Measurements from ENCODE around the gene RNF114. TPM values are rescaled to one million over a fixed set of nuclear protein-coding genes. Genes with fewer than 3 reads are reported as not detected.
"Not testable (repeated sequence)": the region's sequence is repeated elsewhere in the genome, so short reads cannot be mapped to it uniquely, and the experiment has no call there.

Gene RNF114
- total RNA-seq, 2 donors from 2014 or later: 82.4 to 128 TPM

DNA sequence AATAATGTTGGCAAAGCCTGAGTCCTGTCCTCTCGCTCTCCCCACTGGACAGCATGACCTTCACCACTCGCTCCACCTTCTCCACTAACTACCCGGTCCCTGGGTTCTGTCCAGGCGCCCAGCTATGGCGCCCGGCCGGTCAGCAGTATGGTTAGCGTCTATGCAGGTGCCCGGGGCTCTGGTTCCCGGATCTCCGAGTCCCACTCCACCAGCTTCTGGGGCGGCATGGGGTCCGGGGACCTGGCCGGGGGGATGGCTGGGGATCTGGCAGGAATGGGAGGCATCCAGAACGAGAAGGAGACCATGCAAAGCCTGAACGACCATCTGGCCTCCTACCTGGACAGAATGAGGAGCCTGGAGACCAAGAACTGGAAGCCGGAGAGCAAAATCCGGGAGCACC lies 20.5 kb downstream of the RNF114 start:
- DNase-seq (ENCODE audit: low spot score) (no peak), ATAC-seq (ENCODE audit: insufficient number of reproducible peaks, low FRiP score, low read depth) (no peak)
- Histone ChIP-seq H3K4me1 (ENCODE audit: control insufficient read depth in 1 of 2, low read depth in 2 of 2) (no peaks in the 10 kb centered on the region), H3K36me3 (peaks cover 47% of the 10 kb centered on the region), H3K4me3 (no peak overlapping the region), H3K27me3 (replicated peaks; ENCODE audit: insufficient read depth) (no peaks in the 10 kb centered on the region), H3K27ac (no peak overlapping the region), H3K9me3 (no peaks in the 10 kb centered on the region)
- no peak for TF ChIP-seq CTCF (IDR thresholded peaks at IDR 0.05)

DNA sequence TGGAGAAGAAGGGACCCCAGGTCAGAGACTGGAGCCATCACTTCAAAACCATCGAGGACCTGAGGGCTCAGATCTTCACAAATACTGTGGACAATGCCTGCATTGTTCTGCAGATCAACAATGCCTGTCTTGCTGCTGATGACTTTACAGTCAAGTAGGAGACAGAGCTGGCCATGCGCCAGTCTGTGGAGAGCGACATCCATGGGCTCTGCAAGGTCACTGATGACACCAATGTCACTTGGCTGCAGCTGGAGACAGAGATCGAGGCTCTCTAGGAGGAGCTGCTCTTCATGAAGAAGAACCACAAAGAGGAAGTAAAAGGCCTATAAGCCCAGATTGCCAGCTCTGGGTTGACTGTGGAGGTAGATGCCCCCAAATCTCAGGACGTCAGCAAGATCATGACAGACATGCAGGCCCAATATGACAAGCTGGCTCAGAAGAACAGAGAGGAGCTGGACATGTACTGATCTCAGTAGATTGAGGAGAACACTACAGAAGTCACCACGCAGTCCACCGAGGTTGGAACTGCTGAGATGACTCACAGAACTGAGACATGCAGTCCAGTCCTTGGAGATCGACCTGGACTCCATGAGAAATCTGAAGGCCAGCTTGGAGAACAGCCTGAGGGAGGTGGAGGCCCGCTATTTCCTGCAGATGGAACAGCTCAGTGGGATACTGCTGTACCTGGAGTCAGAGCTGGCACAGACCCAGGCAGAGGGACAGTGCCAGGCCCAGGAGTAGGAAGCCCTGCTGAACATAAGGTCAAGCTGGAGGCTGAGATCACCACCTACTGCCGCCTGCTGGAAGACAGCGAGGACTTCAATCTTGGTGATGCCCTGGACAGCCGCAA lies 21.1 kb downstream of the RNF114 start:
- H3K27me3 ChIP-seq (replicated peaks; ENCODE audit: insufficient read depth); H3K9me3 ChIP-seq; H3K4me3 ChIP-seq; H3K27ac ChIP-seq; H3K4me1 ChIP-seq (ENCODE audit: control insufficient read depth in 1 of 2, low read depth in 2 of 2); ATAC-seq (ENCODE audit: insufficient number of reproducible peaks, low FRiP score, low read depth); DNase-seq (ENCODE audit: low spot score): not testable (repeated sequence)
- peaks cover 41% of the 10 kb centered on the region for H3K36me3 ChIP-seq

- Histone ChIP-seq H3K4me1 (ENCODE audit: control insufficient read depth in 1 of 2, low read depth in 2 of 2) (no peaks in the 10 kb centered on the region), H3K4me3 (no peak overlapping the region), H3K9me3 (no peaks in the 10 kb centered on the region), H3K27me3 (replicated peaks; ENCODE audit: insufficient read depth) (no peaks in the 10 kb centered on the region), H3K27ac (no peak overlapping the region), H3K36me3 (peaks cover 11% of the 10 kb centered on the region)
- no peak for ATAC-seq (ENCODE audit: insufficient number of reproducible peaks, low FRiP score, low read depth)
- no peak for DNase-seq (ENCODE audit: low spot score)
- no peak for TF ChIP-seq CTCF (IDR thresholded peaks at IDR 0.05)
These were observed 25.2 kb downstream of the RNF114 start for GRCh38 chr20:49961413-49961812.

- TF ChIP-seq CTCF (IDR thresholded peaks at IDR 0.05): peak; percentile 27
- DNase-seq (ENCODE audit: low spot score) (no peak), ATAC-seq (ENCODE audit: insufficient number of reproducible peaks, low FRiP score, low read depth) (no peak)
- Histone ChIP-seq H3K4me3 (no peak overlapping the region), H3K27me3 (replicated peaks; ENCODE audit: insufficient read depth) (no peaks in the 10 kb centered on the region), H3K36me3 (no peaks in the 10 kb centered on the region), H3K4me1 (ENCODE audit: control insufficient read depth in 1 of 2, low read depth in 2 of 2) (no peaks in the 10 kb centered on the region), H3K27ac (no peak overlapping the region), H3K9me3 (no peaks in the 10 kb centered on the region)
These were observed 29.0 kb downstream of the RNF114 start for GRCh38 chr20:49964964-49965780.

GRCh38 chr20:49965781-49966305 lies 29.6 kb downstream of the RNF114 start:
- no peak overlapping the region for H3K4me3 ChIP-seq
- no peaks in the 10 kb centered on the region for H3K36me3 ChIP-seq
- no peak overlapping the region for H3K27ac ChIP-seq
- no peak for DNase-seq (ENCODE audit: low spot score)
- TF ChIP-seq CTCF (IDR thresholded peaks at IDR 0.05): no peak
- ATAC-seq (ENCODE audit: insufficient number of reproducible peaks, low FRiP score, low read depth): no peak
- H3K9me3 ChIP-seq: no peaks in the 10 kb centered on the region
- H3K27me3 ChIP-seq (replicated peaks; ENCODE audit: insufficient read depth): no peaks in the 10 kb centered on the region
- H3K4me1 ChIP-seq (ENCODE audit: control insufficient read depth in 1 of 2, low read depth in 2 of 2): no peaks in the 10 kb centered on the region
